ENCODE data around the gene SEMA3D. TPM values are rescaled to one million over a fixed set of nuclear protein-coding genes. Genes with fewer than 3 reads are reported as not detected.

The SEMA3D gene
- total RNA-seq, 2 donors from 2014 or later: 1.4 to 1.5 TPM

DNA sequence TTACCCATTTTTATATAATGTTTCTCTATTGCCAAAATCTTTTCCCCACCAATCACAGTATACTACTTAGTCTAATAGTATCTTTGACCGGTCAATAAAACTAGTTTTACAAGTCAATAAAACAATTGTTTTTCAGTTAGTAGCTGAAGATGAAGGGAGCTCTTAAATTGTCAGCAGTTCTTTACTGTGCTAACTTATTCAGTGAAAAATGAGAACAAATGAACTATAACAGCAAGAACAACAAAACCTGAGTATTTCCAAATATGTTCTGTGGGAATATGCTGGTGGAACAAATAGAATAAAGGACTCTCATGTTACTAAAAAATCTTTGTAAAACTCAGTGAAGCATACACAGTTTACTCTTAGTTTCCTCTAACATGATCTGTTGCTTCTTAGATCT lies 134.0 kb downstream of the SEMA3D start:
- Histone ChIP-seq H3K27ac (no peak overlapping the region), H3K36me3 (no peaks in the 10 kb centered on the region), H3K27me3 (no peaks in the 10 kb centered on the region), H3K4me1 (no peaks in the 10 kb centered on the region), H3K4me3 (no peak overlapping the region), H3K9me3 (no peaks in the 10 kb centered on the region)
- DNase-seq (ENCODE audit: low spot score): no peak
- TF ChIP-seq, protein P1, sequence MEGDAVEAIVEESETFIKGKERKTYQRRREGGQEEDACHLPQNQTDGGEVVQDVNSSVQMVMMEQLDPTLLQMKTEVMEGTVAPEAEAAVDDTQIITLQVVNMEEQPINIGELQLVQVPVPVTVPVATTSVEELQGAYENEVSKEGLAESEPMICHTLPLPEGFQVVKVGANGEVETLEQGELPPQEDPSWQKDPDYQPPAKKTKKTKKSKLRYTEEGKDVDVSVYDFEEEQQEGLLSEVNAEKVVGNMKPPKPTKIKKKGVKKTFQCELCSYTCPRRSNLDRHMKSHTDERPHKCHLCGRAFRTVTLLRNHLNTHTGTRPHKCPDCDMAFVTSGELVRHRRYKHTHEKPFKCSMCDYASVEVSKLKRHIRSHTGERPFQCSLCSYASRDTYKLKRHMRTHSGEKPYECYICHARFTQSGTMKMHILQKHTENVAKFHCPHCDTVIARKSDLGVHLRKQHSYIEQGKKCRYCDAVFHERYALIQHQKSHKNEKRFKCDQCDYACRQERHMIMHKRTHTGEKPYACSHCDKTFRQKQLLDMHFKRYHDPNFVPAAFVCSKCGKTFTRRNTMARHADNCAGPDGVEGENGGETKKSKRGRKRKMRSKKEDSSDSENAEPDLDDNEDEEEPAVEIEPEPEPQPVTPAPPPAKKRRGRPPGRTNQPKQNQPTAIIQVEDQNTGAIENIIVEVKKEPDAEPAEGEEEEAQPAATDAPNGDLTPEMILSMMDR (IDR thresholded peaks at IDR 0.05): no peak

DNA sequence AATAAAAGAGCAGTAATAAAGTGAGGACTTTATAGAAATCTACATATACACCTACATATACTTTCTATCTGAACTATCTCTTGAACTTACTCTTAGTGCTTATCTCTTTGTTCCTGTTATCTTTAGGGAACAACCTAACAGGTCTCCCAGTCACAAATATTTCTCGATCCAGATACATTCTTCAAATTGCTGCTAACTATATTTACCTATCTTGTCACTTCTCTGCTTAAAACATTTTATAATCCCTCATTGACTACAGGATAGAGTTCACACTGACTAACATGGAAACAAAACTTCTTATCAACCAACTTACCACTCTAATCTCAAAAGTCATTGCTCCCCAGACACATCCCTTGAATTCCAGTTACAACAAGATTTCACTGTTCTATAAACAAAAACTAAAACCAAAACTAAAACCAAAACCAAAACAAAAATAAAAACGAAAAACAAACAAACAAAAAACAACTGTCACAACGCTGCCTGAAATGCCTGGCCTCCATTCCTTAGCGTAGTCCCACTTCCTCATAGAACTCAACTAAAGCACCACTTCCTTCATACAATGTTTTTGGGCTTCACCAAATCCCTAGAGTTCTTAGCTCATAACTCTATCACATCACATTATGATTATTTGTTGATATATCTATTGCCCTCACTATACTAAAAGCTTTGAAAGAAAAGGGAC lies 134.7 kb downstream of the SEMA3D start:
- Histone ChIP-seq H3K9me3 (no peaks in the 10 kb centered on the region), H3K36me3 (no peaks in the 10 kb centered on the region), H3K4me3 (no peak overlapping the region), H3K4me1 (no peaks in the 10 kb centered on the region), H3K27ac (no peak overlapping the region), H3K27me3 (no peaks in the 10 kb centered on the region)
- no peak for DNase-seq (ENCODE audit: low spot score)
- TF ChIP-seq, protein P1 (IDR thresholded peaks at IDR 0.05): no peak

DNA sequence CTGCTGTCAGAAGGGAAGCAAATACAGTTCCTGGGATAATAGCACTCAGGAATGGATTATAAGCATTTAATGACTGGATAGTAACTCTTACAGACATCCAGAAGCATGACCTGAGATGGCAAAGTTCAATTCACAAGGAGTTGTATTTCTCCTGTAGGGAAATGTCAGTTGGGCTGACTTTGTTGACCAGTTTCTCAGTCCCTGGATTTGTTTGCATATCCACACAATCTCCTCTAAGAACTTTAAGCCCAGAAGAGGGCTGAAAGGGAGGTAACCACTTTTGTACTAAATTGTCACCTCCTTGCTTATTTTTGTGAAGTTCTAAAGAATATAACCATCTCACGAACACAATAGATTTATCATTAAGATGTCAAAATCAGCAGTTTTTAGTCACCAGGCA lies 140.3 kb downstream of the SEMA3D start:
- TF ChIP-seq, protein P1 (IDR thresholded peaks at IDR 0.05): no peak
- no peaks in the 10 kb centered on the region for H3K4me1 ChIP-seq
- no peak for DNase-seq (ENCODE audit: low spot score)

DNA sequence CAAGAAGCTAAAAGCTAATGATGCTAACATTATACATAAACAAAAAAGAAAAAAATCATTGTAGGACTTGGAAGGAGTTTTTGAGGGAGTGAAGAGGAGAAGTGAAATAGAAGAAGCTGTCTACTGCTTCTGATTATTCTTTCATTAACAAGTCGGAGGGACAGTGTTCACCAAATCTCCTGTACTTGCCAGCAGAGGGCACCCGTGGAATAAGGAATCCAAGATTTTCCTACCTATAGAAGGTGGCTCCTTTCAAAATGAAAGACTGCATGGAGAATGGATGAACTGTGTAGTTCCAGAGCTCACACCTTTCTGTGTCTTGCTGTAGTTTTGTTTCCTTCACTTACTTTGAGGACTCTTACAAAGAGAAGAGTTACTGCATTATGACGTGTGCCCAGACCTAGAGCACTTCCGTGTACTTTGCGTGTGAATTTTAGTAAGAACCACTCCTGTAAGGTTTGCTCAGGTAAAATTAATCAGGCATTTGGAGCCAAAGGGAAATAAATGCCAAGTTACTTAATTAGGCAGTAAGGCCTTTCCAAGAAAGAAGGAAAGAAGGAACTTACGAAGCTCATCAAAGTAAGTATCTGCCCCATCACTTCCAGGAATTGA lies 145.1 kb downstream of the SEMA3D start:
- H3K4me1 ChIP-seq: no peaks in the 10 kb centered on the region
- no peak overlapping the region for H3K27ac ChIP-seq
- H3K4me3 ChIP-seq: no peak overlapping the region
- TF ChIP-seq, protein P1 (IDR thresholded peaks at IDR 0.05): peak; percentile 23 to 70
- peak; percentile 61 for DNase-seq (ENCODE audit: low spot score)
- H3K36me3 ChIP-seq: no peaks in the 10 kb centered on the region
- H3K9me3 ChIP-seq: no peaks in the 10 kb centered on the region
- H3K27me3 ChIP-seq: no peaks in the 10 kb centered on the region

More for the DNA sequence above, 140.3 kb downstream of the SEMA3D start:
- H3K9me3 ChIP-seq: no peaks in the 10 kb centered on the region
- H3K27me3 ChIP-seq: no peaks in the 10 kb centered on the region
- H3K27ac ChIP-seq: no peak overlapping the region
- no peaks in the 10 kb centered on the region for H3K36me3 ChIP-seq
- H3K4me3 ChIP-seq: no peak overlapping the region

DNA sequence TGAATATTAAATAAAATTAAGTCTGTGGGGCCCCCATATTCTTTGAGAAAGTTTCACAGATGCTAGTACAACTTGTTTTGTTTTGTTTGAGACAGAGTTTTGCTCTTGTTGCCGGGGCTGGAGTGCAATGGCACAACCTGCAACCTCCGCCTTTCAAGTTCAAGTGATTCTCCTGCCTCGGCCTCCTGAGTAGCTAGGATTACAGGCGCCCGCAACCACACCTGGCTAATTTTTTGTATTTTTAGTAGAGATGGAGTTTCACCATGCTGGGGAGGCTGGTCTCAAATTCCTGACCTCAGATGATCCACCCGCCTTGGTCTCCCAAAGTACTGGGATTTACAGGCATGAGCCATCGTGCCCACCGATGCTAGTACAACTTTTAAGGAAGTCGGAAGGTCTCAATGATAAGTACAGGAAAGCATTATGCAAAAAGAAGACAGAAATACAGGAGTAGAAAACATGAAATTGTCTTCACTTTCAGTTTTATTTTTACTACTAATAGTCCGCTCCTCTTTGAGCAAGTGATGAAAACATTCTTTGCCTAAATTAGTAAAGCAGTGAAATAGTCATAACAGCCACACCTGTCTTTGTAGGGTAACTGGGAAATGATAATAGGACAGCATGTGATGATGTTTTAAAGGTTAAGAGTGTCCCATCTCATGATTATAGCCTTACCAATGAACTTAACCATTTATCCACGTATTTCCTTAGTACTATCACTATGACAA lies 147.5 kb downstream of the SEMA3D start:
- no peak for DNase-seq (ENCODE audit: low spot score)
- no peak overlapping the region for H3K27ac ChIP-seq
- H3K27me3 ChIP-seq: no peaks in the 10 kb centered on the region
- no peaks in the 10 kb centered on the region for H3K9me3 ChIP-seq
- no peaks in the 10 kb centered on the region for H3K36me3 ChIP-seq
- TF ChIP-seq, protein P1 (IDR thresholded peaks at IDR 0.05): no peak
- H3K4me3 ChIP-seq: no peak overlapping the region
- H3K4me1 ChIP-seq: no peaks in the 10 kb centered on the region
